HL-60 (cell line): ENCODE data around the gene NAGLU.
A peak's percentile ranks its signal among the peaks of the same experiment; 100 is the strongest.

Source experiments
- DNase-seq, 2 experiments: peaks; one replicate each; pipeline ENCODE4 v3.0.0-alpha.2; 2010 to 2020; ENCODE audit warnings: low read depth in 1 of 2, low spot score in 1 of 2
- H3K27ac ChIP-seq: fragments of 250-450 bp; sonication (Bioruptor Pico); replicated peaks from 2 replicates; pipeline ENCODE4 v1.5.1; 2020; ENCODE audit warnings: mild to moderate bottlenecking, moderate library complexity
- H3K27me3 ChIP-seq: fragments of 250-450 bp; sonication (Bioruptor Pico); 2 replicates; pipeline ENCODE4 v1.5.1; 2021; ENCODE audit warnings: mild to moderate bottlenecking, moderate library complexity; ENCODE audit not compliant: insufficient read depth, poor library complexity, severe bottlenecking
- H3K4me3 ChIP-seq: replicated peaks from 2 replicates; pipeline ENCODE4 v1.5.1; 2011; ENCODE audit warnings: mild to moderate bottlenecking, control low read depth, low read length; ENCODE audit not compliant: insufficient read depth
- GABPA ChIP-seq: IDR thresholded peaks from 2 replicates; pipeline ENCODE4 v1.6.1; 2012; ENCODE audit warnings: low read depth
- POLR2AphosphoS5 ChIP-seq: IDR thresholded peaks from 2 replicates; pipeline ENCODE4 v1.6.1; 2012; ENCODE audit warnings: low read depth
- REST ChIP-seq: IDR thresholded peaks from 2 replicates; pipeline ENCODE4 v1.6.1; 2012; ENCODE audit warnings: low read depth; ENCODE audit not compliant: insufficient replicate concordance
- SPI1 ChIP-seq: IDR thresholded peaks from 2 replicates; pipeline ENCODE4 v1.6.1; 2012; ENCODE audit warnings: low read depth, mild to moderate bottlenecking, borderline replicate concordance
- long read RNA-seq: library from polyadenylated mRNA; unstranded; transcript quantifications from one replicate; pipeline ENCODE4 v2.0.0, GENCODE V29; 2020
- TF ChIP-seq, protein P1 (sequence below): IDR thresholded peaks from one replicate; pipeline ENCODE4 v1.5.1; 2011; ENCODE audit warnings: low read length, control low read depth, inconsistent platforms; ENCODE audit not compliant: insufficient read depth

Gene NAGLU
- long read RNA-seq, partial matches to known transcripts = 1 of 2 reads
- long read RNA-seq, other reads (novel, unspliced or antisense) = 1 of 2 reads

- Histone ChIP-seq H3K27me3 (no peaks in the 10 kb centered on the region), H3K4me3 (peak within 1 kb of the TSS; percentile 74), H3K27ac (peak within 1 kb of the TSS; percentile 71)
- DNase-seq = peak; percentile 88 to 93
- peak; percentile 23 for TF ChIP-seq REST
- peak; percentile 51 for TF ChIP-seq POLR2AphosphoS5
- no peak for TF ChIP-seq GABPA
- TF ChIP-seq, protein P1, sequence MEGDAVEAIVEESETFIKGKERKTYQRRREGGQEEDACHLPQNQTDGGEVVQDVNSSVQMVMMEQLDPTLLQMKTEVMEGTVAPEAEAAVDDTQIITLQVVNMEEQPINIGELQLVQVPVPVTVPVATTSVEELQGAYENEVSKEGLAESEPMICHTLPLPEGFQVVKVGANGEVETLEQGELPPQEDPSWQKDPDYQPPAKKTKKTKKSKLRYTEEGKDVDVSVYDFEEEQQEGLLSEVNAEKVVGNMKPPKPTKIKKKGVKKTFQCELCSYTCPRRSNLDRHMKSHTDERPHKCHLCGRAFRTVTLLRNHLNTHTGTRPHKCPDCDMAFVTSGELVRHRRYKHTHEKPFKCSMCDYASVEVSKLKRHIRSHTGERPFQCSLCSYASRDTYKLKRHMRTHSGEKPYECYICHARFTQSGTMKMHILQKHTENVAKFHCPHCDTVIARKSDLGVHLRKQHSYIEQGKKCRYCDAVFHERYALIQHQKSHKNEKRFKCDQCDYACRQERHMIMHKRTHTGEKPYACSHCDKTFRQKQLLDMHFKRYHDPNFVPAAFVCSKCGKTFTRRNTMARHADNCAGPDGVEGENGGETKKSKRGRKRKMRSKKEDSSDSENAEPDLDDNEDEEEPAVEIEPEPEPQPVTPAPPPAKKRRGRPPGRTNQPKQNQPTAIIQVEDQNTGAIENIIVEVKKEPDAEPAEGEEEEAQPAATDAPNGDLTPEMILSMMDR = no peak
Measured at GRCh38 chr17:42536048-42536371, at the start of gene NAGLU. Gene NAGLU (plus strand): TSS chr17:42536241. CDS start chr17:42536273, 32 bp downstream.

- no peak for TF ChIP-seq POLR2AphosphoS5
- no peak for DNase-seq
- Histone ChIP-seq H3K4me3 (no peak overlapping the region), H3K27me3 (no peaks in the 10 kb centered on the region), H3K27ac (no peak overlapping the region)
Measured at GRCh38 chr17:42488032-42488431, 48.0 kb upstream of the NAGLU start.

DNA sequence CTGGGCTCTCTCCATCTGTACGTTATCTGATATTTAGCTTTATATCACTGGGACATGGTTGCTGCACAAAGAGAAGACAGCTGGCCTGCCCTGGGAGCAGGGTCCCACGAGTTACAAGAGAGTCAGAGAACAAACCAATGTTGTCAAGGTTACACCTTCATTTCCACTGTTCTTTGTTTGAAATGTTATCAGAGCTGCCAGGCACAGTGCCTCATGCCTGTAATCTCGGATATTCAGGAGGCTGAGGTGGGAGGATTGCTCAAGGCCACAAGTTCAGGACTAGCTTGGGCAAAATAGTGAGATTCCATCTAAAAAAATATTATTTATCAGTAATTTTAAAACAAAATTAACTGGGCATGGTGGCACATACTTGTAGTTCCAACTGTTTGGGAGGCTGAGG is 42.7 kb upstream of the NAGLU start:
- DNase-seq = no peak
- H3K27me3 ChIP-seq = no peaks in the 10 kb centered on the region
- TF ChIP-seq POLR2AphosphoS5 (no peak), SPI1 (no peak), REST (no peak), GABPA (no peak)
- TF ChIP-seq, protein P1 = no peak
- H3K27ac ChIP-seq = no peak overlapping the region
- no peak overlapping the region for H3K4me3 ChIP-seq

DNA sequence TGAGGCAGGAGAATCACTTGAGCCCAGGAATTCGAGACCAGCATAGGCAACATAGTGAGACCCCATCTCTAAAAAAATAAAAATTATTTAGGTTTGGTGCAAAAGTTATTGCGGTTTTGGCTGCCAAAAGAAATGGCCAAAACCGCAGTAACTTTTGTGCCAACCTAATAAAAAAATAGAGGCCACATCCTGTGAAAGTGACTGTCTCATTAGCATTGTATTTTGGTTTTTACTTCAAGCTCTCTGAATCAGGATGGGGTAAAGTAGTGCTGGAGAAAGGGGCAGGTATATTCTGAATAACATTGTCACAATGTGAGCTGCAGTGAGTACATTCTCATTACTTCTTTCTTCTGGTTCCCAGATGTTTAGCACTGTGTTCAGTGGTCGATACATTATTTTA is 41.4 kb upstream of the NAGLU start:
- TF ChIP-seq GABPA (no peak), SPI1 (no peak), REST (no peak), POLR2AphosphoS5 (no peak)
- TF ChIP-seq, protein P1 = no peak
- H3K27me3 ChIP-seq = no peaks in the 10 kb centered on the region
- no peak overlapping the region for H3K27ac ChIP-seq
- H3K4me3 ChIP-seq = no peak overlapping the region
- no peak for DNase-seq
